GM21423 (cell line): Measurements from ENCODE around the gene CHTF18.

Source experiments
- ATAC-seq: cut with Tn5 transposase; IDR thresholded peaks from one replicate; pipeline ENCODE4 v1.9.1; 2021; ENCODE audit warnings: mild to moderate bottlenecking, moderate library complexity; ENCODE audit not compliant: unreplicated experiment

Gene CHTF18

GRCh38 chr16:790086-790485 is 1.7 kb downstream of the CHTF18 start:
- ATAC-seq = no peak

GRCh38 chr16:791131-791530 is 2.7 kb downstream of the CHTF18 start:
- ATAC-seq = no peak

DNA sequence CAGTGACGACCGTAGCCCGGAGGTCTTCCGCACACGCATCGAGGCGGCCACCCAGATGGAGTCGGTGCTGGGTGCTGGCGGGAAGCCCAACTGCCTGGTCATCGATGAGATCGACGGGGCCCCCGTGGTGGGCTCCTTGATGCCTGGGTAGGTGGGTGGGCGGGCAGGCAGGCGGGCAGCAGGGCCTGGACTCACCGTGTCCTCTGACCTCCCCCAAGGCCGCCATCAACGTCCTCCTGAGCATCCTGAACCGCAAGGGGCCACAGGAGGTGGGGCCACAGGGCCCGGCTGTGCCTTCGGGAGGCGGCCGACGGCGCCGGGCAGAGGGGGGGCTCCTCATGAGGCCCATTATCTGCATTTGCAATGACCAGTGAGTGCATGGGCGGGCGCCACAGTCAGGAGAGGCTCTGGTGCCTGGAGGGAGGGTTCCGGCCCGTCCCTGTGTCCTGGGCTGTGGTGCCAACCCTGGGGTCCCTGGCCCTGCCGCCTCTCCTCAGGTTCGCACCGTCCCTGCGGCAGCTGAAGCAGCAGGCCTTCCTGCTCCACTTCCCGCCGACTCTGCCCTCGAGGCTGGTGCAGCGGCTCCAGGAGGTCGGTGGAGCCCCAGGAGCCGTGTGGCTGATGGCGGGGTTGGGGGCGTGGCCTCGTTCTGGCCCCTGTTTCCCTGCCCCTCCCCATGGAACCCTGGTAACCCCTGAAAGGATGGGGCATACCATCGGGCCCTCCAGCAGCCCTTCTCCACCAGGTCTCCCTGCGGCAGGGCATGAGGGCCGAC is 4.0 kb downstream of the CHTF18 start:
- ATAC-seq = no peak

GRCh38 chr16:793414-793813 is 5.0 kb downstream of the CHTF18 start:
- ATAC-seq = no peak

GRCh38 chr16:794091-794822 is 5.8 kb downstream of the CHTF18 start:
- ATAC-seq = no peak

- no peak for ATAC-seq
Measured at GRCh38 chr16:794853-795466, 6.5 kb downstream of the CHTF18 start.

DNA sequence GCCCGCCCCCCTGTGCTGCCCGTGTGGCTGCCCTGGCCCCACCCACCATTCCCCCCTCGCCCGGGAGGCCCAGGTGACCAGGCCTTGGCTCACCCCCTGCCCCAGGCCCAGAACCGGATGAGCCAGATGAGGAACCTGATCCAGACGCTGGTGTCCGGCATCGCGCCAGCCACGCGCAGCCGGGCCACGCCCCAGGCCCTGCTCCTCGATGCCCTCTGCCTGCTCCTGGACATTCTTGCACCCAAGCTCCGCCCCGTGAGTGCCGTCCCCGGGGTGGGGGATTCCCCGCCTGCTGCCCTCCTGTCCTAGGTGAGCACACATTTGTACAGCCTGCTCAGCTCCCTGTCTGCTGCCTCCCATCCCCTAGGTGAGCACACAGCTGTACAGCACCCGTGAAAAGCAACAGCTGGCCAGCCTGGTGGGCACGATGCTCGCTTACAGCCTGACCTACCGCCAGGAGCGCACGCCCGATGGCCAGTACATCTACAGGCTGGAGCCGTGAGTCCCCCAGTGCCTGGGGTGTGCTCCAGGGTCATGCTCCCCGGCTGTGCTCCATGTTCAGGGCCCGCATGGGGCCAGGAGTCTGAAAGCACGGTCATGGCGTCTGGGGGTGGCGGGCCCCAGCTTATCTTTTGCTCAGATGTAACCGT is 7.3 kb downstream of the CHTF18 start:
- no peak for ATAC-seq

- no peak for ATAC-seq
Measured at GRCh38 chr16:796296-797119, 8.1 kb downstream of the CHTF18 start.

- ATAC-seq = no peak
Measured at GRCh38 chr16:797120-797420, 8.7 kb downstream of the CHTF18 start.

- ATAC-seq = no peak
Measured at GRCh38 chr16:797686-798085, 9.3 kb downstream of the CHTF18 start.

DNA sequence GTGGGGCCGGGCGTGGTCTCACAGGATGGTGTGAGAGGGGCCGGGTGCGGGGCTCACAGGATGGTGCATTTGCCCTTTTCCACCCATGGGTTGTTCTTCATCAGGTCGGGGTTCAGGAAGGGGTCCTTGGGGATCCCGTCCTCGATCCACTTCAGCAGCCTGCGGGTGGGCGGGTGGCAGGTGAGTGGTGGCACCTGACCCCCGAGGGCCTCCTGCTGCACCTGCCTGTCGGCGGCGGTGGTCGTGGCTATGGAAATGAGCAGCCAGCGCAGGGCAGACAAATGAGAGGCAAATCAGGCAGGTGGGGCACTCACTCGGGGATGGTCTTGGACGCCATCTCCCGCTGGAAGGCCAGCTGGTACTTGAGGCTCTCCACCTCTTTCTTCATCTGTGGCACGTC is 10.2 kb downstream of the CHTF18 start:
- no peak for ATAC-seq

- no peak for ATAC-seq
Measured at GRCh38 chr16:799111-799947, 10.9 kb downstream of the CHTF18 start.

- ATAC-seq = no peak
Measured at GRCh38 chr16:799948-800833, 11.8 kb downstream of the CHTF18 start, which contains the start of gene GNG13. TSS of gene GNG13 (minus strand) at chr16:800734. CDS start at chr16:799077, 1,657 bp downstream.

GRCh38 chr16:800834-801511 is 12.6 kb downstream of the CHTF18 start:
- ATAC-seq = no peak

DNA sequence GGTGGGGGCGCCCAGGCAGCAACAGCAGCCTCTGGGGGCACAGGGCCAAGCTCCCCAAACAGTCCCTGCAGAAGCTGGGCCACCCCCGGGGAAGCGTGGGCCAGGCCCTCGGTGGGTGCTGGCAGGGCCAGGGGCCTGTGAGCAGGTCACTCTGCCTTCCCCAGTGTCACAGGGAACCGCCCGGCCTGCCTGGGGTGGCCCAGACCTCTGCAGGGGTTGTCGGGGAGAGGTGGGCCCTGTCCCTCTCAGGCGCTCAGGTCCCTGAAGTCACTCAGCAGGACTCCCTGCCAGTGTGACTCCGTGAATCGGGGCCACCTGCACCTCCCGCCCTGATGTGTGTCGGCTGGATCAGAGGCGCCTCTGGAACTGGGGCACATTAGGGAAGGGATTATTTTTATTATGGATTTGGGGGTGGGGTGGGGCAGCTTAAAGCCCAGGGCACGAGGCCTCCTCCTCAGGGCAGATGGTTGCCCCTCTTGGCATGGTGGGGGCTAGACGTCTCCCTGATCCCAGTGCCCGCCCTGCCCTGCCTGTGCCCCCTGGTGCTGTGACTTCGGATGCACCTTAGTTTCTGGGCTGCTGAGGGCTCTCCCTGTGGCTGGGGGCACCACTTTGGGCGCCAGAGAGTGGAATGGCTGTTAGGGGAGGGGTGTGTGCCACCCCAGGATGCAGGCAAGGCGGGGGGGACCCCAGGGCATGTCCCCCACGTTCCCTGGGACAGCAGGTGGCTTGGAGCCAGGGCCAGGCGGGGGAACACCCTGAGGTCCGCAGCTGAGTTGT is 13.4 kb downstream of the CHTF18 start:
- no peak for ATAC-seq

DNA sequence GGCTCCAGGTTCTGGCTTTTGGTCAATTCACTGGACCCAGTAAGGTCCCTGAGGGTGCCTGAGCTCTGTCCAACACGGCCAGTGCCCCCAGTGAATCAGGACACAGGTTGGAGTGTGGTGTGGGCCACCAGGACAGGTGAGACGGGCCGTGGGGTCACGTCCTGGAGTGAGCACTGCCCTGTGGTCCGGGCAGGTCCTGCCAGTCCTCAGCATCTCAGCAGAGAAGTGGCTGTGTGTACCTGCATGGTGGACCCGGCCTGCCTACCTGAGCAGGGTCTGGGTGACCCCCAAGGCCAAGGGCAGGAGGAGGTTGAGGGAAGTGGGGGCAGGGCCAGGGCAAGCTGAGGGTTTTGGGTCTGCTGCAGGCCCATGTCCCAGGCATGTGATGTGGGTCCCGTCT is 14.0 kb downstream of the CHTF18 start:
- ATAC-seq = no peak

- no peak for ATAC-seq
Measured at GRCh38 chr16:802914-803753, 14.7 kb downstream of the CHTF18 start.
